GM19452 (cell line): ENCODE data around the gene BTBD9.

Source experiments
- ATAC-seq: cut with Tn5 transposase; IDR thresholded peaks from one replicate; pipeline ENCODE4 v1.9.1; 2021; ENCODE audit not compliant: unreplicated experiment

The BTBD9 gene

DNA sequence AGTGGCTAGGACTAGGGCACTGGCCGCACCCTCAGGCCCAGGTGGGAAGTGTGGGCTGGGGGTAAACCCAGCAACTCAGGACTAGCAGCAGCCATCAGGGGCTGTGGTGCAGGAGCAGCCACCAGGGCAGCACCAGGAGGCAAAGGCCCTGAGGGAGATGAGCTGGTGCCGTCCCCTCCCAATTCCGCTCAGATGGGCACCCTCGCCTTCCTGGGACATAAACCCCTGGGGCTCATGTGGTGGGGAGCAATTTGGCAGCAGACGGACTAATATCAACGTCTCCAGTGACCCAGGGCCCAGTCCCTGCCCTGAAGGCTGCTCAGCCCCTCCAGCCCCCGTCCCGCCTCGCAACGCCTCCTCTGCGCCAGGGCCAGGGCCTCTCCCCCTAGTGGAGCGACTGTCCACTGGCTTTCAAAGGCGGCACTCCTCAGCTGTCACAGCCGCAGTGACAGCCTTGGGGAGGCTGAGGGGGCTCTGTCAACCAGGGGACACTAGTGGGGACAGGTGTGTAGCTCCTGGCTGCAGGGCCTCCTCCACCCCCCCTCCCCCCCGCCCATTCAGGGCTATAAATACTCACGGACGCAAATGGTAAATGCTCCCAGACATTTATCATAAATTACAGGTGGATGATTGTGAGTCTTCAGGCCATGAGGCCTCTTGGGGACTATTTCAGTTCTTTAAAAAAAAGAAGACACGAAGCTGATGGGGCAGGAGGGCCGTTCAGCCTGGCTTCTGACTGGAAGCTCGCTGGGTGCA is 470.3 kb downstream of the BTBD9 start:
- ATAC-seq: no peak

DNA sequence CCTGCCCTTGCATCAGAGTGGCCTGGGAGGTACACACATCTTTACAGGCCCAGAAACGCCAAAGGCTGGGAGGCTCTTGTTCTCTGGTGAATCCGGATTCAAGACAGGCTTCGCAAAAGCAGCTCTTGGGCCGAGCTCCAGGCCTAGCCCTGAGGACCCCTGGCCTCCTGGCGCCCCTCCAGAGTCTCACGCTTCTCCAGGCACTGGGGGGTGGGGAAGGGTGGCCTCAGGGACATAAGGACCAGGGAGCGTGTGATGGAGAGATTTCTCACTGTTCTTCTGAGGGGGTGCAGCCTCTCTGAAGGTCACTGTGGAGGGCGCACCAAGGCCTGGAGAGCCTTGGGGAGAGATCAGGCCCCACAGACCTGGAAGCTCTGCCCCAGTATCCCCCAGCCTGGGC is 471.0 kb downstream of the BTBD9 start:
- no peak for ATAC-seq

DNA sequence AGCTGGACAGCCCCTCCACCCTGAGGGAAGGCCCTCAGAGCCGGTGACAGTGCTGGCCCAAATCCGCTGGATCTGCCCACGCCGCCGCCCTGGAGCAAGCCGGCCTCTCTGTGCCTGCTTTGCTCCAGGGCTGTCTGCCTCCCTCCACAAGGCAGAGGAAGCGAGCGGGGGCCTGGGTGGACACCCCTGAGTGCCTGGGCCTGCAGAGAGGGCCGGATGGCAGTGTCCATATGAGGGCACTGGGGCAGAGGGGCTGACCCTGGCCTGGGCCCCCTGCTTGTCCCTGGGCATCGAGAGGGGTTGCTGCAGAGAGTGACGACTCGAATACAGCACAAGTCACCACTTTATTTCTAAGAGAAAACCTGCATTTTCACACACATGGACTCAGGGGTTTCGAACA is 471.6 kb downstream of the BTBD9 start:
- no peak for ATAC-seq

DNA sequence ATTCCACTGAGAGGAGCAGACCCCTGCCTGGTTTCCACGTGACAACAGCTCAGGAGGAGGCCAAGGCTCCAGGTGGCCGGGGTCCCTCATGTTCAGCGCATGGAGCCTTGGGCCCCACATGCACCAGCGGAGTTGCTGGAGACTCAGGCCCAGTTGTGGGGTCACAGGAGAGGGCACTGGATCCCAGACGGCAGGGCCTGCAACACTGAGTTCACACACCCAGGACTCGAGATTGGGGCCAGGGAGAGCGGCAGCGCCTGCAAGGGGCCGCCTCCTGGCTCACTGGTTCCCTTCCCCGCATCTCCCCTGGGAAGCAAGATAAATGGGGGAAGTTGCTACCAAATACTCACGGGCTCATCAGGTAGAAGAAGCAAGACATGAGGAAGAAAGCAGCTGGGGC is 472.1 kb downstream of the BTBD9 start:
- ATAC-seq: no peak

DNA sequence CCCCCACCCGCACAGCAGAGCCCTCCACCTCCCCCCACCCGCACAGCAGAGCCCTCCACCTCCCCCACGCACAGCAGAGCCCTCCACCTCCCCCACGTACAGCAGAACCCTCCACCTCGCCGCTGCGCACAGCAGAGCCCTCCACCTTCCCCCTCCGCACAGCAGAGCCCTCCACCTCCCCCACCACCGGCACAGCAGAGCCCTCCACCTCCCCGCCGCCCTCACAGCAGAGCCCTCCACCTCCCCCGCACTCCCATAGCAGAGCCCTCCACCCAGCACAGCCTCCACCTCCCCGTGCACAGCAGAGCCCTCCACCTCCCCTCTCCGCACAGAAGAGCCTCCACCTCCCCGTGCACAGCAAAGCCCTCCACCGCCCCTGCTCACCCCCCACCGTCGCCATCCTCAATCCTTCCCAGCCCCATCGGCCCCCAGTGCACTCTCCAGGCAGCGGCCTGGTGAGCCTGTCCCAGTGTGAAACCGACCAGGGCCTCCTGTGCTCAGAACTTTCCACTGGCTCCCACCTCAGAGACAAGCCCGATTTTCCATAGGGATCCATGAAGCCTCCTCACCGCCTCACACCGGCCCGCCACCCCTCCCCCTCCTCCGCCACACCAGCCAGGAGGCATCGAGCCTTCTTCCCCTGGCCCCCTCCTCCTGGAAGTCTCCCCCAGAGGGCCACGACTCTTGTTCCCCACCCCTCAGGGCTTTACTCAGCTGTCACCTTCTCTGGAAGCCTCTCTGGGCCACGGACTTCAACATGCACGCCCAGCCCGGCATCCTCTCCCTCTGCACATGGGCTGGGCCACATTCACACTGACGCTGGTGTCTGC is 473.1 kb downstream of the BTBD9 start:
- ATAC-seq: no peak

DNA sequence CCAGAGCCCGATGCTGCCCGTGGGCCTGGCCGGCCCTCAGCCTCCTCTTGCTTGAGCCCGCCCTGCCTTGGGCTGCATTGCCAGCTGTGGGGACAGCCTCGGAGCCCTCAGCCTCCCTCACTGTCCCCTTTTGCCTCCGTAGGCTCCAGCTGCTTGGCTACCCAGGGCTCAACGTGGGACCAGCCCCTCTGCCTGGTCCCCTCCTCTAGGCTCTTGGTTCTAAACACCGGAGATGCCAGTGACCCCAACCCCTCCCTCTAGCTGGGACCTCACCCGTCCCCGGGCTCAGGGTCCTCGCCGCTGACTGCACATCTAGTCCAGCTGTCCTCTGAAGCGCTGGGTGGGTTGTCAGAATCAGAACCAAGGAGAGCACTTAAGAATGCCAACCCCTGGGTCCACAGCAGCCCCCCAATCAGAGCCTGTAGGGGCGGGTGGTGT is 475.0 kb downstream of the BTBD9 start:
- ATAC-seq: no peak

DNA sequence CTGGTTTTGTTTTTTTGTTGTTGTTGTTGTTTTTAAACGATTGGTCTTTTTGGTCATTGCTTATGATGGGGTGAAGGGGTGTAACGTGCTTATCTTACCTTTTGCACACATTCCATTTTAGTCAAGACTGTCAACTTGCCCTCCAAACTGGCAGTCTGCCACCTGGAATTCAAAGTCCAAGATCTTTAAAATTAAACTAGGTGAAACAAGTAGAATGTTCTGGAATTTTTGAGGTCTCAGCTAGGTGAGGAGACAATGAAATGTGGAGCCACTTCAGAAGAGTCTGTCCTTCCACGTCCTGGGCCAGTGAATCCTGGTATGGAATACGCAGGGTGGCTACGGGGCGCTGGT is 475.6 kb downstream of the BTBD9 start:
- no peak for ATAC-seq

DNA sequence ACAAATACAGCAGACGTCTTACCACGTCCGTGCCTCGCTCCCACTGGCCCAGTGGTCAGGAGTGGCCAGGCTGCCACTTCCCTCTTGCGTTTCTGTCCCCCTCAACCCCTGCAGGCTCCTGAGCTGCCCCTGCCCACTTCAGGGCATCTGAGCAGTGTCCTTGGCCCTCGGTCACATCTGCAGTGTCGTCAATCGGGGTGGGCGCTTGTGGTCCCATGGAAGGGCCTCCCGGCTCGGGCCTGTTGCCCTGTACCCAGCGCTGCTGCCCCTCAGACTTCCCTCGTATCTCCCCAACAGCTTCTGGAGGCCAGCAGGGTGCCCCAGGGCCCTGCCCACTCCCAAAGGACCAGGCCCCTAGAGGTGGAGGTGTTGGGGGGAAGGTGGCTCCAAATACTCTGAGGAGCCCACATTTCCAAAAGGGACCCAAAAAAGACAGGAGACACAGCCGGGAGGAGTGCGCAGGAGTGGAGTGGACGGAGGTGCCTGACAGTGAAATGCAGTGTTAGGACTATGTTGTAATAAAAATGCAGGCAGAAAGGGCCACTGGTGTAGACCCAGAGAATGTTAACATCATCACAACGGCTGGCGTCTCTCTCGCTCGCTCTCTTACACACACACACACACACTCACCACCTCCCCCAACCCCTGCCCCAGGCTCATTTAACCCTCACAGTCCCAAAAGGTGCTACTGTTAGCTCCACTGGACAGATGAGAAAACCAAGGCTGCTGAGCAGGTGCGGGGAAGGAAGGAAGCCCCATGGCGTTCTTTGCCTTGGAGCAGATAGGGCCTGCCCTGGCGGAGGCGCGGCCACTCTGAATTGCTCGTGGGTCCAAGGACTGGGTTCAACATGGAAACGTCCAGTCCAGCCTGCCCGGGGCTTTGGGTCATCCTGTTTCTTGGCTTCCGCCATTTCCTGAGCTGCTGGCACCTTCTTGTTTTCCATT is 476.3 kb downstream of the BTBD9 start:
- ATAC-seq: no peak

DNA sequence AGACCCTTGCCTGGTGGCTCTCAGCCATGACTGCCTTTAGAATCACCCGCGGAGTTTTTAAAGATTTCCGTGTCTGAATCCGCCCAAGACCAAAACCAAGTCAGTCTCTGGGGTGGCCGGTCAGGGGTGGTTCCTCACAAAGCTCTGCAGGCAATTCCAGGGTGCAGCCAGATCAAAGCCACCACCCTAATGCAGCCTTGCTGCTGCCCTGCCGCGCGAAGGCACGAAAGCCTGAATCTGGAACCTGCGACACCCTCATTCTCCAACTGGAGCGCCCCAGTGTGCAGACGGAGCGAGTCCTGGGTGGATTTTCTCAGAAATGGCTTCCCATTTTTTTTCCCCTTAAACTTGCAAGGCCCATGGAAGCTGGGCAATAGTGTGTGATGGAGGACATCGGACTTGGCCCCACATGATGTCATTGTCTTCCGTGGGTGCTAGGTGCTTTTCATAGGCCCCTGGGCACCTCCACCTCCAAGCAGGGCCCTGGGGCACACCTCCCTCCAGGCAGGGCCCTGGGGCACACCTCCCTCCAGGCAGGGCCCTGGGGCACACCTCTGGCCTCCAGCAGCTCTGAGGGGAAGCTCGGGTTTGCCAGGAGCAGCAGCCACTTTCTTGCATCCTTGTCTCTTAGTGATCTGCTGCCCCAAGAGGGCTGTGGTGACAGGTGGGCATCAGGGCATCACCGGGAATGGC is 477.1 kb downstream of the BTBD9 start:
- no peak for ATAC-seq

DNA sequence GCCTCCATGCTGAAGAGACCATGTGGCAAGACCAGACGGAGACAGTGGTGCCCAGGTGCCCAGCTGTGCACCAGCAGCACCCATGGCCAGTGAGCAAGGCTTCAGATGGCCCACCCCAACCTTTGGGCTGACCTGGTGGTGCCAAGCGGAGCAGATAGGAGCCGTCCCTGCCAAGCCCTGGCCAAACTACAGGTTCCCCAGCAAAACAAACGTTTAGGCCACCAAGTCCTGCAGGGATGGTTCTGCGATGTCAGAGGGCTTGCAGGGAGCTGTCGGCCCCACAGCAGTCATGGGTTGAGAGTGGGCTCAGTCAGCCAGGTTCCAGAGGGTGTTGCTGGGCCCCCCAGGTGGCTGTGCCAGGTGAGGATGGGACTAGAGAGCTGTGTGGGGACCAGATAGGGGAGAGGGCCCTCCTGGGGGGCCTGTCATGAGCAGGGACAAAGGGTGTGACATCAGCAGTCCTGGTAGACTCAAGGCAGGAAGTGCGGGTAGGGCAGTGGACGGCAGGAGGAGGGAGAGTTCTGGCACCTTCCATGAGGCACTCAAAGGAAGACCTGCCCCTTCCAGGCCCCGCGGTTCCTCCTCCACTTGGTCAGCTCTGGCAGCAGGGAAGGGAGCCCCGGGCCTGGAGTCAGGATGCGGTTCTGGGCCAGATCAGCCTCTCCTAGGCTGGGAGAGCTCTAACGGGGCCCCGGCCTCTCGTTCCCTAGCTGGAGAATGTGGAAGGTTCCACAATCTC is 477.8 kb downstream of the BTBD9 start:
- ATAC-seq: no peak

DNA sequence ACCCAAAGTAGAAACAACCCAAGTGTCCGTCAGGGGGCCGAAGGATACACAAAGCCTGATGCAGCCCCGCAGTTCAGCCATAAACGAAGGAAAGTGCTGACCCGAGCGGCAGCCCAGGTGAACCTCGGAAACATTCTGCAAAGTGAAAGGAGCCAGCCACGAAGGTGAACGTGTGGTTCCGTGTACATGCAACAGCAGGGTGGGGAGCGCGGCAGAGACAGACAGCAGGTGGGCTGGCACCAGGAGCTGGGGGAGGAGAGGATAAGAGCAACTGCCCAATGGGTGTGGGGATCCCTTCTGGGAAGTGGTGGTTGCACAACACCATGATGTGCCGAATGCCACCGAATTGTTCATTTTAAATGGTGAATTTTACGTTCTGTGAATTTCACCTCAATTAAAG is 478.4 kb downstream of the BTBD9 start:
- ATAC-seq: no peak

DNA sequence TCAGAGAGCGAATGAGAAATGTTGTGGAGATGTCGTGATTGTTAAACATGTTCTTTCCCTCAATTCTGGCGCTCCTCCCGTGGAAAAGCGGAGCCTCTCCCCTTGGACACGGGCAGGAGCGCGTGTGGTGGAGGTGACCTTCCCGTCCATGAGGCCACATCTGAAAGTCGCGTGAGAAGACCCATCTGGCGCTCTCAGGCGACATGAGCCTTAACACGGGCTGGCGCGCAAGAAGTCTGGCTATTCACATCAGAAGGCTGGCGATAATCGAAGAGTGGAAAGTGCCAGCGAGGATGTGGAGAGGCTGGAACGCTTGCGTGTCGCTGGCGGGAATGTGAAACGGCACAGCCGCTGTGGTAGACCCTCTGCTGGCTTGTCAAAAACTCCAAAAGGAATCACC is 478.9 kb downstream of the BTBD9 start:
- ATAC-seq: no peak

DNA sequence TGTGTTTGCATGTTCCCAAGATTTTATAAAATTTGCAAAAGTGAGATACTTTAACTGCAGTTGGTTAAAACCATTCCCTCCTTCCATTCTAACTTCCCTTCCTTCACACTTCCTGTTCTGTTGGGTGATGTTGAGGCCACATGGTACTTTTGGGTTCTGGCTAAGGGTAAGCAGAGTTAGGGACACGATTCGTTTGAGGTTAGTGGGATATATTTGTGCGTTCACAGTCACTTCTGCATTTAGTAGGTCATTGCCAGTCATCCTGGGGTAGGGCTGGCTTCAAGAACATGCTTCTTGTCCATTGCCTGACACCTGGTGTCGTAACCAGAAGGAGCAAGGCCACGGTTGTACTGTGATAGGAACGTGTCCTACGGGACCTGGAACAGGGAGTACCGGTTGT is 480.1 kb downstream of the BTBD9 start:
- no peak for ATAC-seq

DNA sequence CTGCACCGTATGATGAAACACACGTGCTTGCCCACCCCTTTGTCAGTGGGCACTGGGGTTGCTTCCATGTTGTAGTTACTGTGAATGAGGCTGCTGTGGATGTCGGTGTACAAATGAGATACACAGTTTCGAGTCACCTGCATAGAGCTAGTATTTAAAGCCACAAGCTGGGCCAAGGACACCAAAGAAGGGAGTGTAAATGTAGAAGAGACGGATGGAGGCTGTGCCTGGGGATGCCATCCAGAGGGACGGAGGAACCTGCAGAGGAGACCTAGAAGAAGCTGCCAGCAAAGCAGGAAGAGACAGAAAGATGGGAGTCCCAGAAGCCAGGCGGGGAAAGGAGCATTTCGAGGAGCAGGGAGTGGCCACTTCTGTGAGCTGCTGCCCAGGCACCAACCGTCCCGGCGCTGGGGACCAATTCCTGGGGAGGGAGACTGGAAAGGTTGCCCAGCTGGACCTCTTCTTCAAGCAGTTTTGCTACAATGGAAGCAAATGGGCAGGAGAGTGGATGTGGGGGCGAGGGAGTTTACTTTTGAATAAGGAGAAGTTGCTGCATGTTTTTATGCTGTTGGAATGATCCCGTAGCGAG is 480.9 kb downstream of the BTBD9 start:
- ATAC-seq: no peak

DNA sequence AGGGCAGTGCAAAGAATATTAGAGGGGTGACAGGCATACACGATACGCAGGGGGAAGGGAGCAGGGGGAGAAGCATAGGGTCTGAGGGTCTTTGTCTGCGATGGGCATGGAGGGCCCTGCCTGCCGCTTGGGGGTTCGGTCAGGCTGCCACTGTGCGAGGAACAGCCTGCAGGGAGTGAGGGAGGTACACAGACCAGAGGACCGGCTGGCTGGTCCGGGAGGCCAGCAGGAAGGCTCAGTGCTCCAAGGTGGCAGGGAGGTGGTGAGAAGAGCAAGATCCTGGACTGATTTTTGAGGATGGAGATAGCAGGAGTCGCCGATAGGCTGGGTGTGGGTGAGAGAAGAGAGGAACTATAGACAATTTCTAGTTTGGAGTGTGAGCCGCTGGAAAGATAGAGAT is 481.8 kb downstream of the BTBD9 start:
- no peak for ATAC-seq

DNA sequence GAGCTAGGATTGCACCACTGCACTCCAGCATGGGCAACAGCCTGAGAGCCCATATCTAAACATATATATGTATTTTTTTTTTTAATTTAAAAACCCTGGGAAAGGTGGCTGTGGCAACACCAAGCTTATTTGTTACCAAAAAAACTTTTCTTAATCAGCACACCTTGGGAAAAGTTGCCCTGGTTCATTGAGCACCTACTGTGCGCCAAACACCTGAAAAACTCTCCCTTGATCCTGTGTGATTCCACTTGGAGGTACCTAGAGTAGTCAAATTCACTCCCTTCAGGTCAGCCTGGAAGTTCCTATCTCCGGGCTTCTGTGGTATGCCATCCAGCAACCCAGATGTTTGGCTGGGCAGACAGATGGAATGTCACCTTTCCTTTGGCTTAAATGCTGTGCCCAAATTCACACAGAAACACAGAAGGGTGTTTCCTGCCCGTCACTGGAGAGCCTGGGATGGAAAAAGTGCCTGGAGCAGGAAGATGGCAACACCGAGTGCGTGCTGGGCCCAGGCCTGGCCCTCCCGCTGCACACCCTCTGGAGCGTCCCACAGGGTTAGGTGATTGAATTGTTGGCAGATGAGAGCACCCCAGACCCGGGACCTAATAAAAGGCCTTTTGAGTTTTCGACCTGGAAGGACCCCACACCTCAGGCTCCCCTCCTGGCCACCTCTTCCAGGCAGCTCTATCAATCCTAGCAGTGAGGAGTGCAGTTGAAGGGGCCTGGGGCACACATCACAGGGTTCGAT is 482.7 kb downstream of the BTBD9 start:
- ATAC-seq: no peak

DNA sequence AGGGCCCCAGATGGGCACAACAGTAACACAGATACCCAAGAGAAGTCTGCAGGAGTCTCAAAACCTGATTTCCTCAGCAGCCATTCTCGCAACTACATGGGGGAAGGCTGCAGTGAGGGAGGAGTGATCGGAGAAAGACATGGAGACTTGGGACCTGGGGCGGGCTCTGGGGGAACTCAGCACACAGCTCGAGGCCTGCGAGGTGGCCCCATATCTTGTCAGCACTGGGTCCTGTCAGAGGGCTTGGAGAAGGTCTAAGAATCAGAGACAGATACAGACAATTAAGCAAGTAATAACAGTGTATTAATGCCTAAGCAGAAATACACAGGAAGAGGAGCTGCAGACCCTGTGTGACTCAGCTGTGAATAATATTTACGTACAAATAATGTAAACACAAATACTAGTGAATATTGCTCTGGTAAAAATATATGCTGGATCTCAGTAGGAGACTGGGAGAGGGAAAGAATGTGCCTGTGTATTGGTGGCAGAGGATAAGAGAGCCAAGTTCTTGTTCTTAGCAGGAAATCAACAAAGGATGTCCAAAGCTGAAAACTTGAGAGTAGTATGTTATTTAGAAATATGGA is 484.0 kb downstream of the BTBD9 start:
- no peak for ATAC-seq

DNA sequence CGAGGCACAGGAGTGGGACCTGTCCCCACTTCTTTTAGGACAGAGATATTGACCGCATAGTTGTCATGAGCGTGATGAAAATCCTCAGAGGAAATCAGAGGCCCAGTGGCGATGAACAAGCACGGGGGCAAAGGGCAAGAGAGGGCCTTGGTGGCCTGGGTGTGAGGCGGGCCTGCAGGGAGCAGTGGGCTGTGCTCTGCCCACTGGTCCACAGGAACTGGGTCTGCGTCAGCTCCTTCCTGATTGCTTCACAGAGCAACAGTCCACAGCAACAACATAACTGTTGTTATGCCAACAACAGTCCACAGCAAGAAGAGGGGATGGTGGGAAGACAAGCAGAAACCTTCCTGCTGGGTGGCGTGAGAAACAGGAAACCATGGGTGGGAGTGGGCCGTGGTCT is 484.6 kb downstream of the BTBD9 start:
- ATAC-seq: no peak

DNA sequence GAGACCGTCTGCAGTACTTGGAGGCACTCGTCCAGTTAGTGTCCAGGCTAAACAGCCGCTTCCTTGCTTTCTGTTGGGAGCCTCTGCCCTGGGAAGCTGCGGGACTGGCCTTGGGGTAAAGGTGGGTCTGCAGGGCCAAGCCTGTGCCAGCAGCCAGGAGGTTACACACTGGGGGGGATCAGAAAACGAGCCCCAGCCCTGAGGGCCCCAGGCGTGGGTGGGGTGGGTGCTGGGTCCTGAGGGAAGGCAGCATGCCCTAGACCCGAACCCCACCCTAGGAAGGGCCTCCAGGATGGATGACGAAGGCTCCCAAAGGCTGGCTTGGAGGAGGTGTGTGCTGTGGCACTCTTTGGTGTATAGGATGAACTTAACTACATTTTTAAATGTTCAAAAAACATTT is 485.0 kb downstream of the BTBD9 start:
- ATAC-seq: no peak
